SU-DHL-6 (cell line): Measurements from ENCODE around the gene PDLIM5.

Experiments used
- CTCF ChIP-seq: fragments of 200-600 bp; sonication (generic); IDR thresholded peaks from one replicate; pipeline ENCODE4 v1.5.1; 2017; ENCODE audit warnings: antibody characterized with exemption, mild to moderate bottlenecking, low read length, moderate library complexity; ENCODE audit not compliant: insufficient read depth, poor library complexity, severe bottlenecking
- EZH2phosphoT487 ChIP-seq: fragments of 200-600 bp; sonication (generic), shearing (Covaris generic); conservative IDR thresholded peaks from 2 replicates; pipeline ENCODE4 v1.6.1; 2018; ENCODE audit warnings: mild to moderate bottlenecking, antibody characterized with exemption, low read length, moderate library complexity, mixed read lengths

GRCh38 chr4:94603170-94603747, 151.5 kb downstream of the PDLIM5 start:
- TF ChIP-seq CTCF (no peak), EZH2phosphoT487 (no peak)
